Muscle of arm (tissue), 12 donors: ENCODE results near the gene CENPT. TPM values are rescaled to one million over a fixed set of nuclear protein-coding genes. Genes with fewer than 3 reads are reported as not detected.
A peak's percentile ranks its signal among the peaks of the same experiment; 100 is the strongest.
"Not testable (repeated sequence)": the region's sequence is repeated elsewhere in the genome, so short reads cannot be mapped to it uniquely, and the experiment has no call there.

Source experiments
- DNase-seq: peaks from one replicate; pipeline ENCODE4 v3.0.0-alpha.2; 2013
- polyA plus RNA-seq, 12 donors: library from polyadenylated mRNA; unstranded; fragments of 120-200 nt; gene quantifications; one replicate each; pipeline ENCODE4 v1.2.1, GENCODE V29; 2013; ENCODE audit not compliant: insufficient read length in 12 of 12

Gene CENPT
- polyA plus RNA-seq, 12 donors, result 27.3 to 61.6 (median 32.4) TPM; not detected in 1

GRCh38 chr16:67853670-67854069 lies 6.2 kb upstream of the CENPT start:
- no peak for DNase-seq

GRCh38 chr16:67848118-67848517 lies 625 bp upstream of the CENPT start:
- DNase-seq, result no peak

- peak; percentile 97 for DNase-seq
Observed at GRCh38 chr16:67846320-67847063, 1.0 kb downstream of the CENPT start, which contains the start of gene NUTF2. Gene NUTF2 (plus strand): TSS chr16:67846933. CDS start chr16:67865131, 18,198 bp downstream.

- no peak for DNase-seq
Observed at GRCh38 chr16:67846063-67846319, 1.5 kb downstream of the CENPT start.

- no peak for DNase-seq
Observed at GRCh38 chr16:67845291-67846062, 2.0 kb downstream of the CENPT start.

GRCh38 chr16:67844497-67844896 lies 3.0 kb downstream of the CENPT start:
- DNase-seq, result no peak

GRCh38 chr16:67843343-67843765 lies 4.1 kb downstream of the CENPT start:
- DNase-seq, result no peak

- peak; percentile 58 for DNase-seq
Observed at GRCh38 chr16:67842509-67843342, 4.8 kb downstream of the CENPT start.

- DNase-seq, result peak; percentile 99
Observed at GRCh38 chr16:67841816-67842508, 5.5 kb downstream of the CENPT start, which contains the start of gene THAP11. Gene THAP11 (plus strand): TSS chr16:67842320. CDS start chr16:67842555, 235 bp downstream.

GRCh38 chr16:67841198-67841815 lies 6.2 kb downstream of the CENPT start:
- DNase-seq, result no peak

GRCh38 chr16:67837811-67838210 lies 9.7 kb downstream of the CENPT start:
- no peak for DNase-seq

GRCh38 chr16:67837190-67837589 lies 10.3 kb downstream of the CENPT start:
- not testable (repeated sequence) for DNase-seq

GRCh38 chr16:67834242-67834614 lies 13.3 kb downstream of the CENPT start:
- no peak for DNase-seq

GRCh38 chr16:67833415-67834241 lies 13.9 kb downstream of the CENPT start:
- DNase-seq, result peak; percentile 97

GRCh38 chr16:67833030-67833414 lies 14.5 kb downstream of the CENPT start:
- no peak for DNase-seq

- no peak for DNase-seq
Observed at GRCh38 chr16:67828651-67829050, 18.8 kb downstream of the CENPT start.

GRCh38 chr16:67825906-67826305 lies 21.6 kb downstream of the CENPT start:
- no peak for DNase-seq

- DNase-seq, result no peak
Observed at GRCh38 chr16:67825119-67825518, 22.4 kb downstream of the CENPT start.

GRCh38 chr16:67822511-67822910 lies 25.0 kb downstream of the CENPT start:
- DNase-seq, result no peak

GRCh38 chr16:67820608-67821259 lies 26.8 kb downstream of the CENPT start:
- DNase-seq, result no peak
